ENCODE measurements around the gene ANKAR.

ANKAR gene

GRCh38 chr2:189659734-189660133 lies 14.7 kb upstream of the ANKAR start:
- H3F3A ChIP-seq (ENCODE audit: insufficient read depth, low read length) = no peaks in the 10 kb centered on the region
- H3K27me3 ChIP-seq (ENCODE audit: insufficient read depth, low read length) = no peaks in the 10 kb centered on the region
- H3K79me2 ChIP-seq (ENCODE audit: insufficient read depth, low read length) = peaks cover 27% of the 10 kb centered on the region
- no peaks in the 10 kb centered on the region for H3K9me3 ChIP-seq (ENCODE audit: low read length)
- no peak overlapping the region for H3K9ac ChIP-seq (ENCODE audit: low read length)
- peaks cover 34% of the 10 kb centered on the region for H3K4me1 ChIP-seq (ENCODE audit: insufficient read depth, low read length, severe bottlenecking)
- TF ChIP-seq EZH2 (IDR thresholded peaks at IDR 0.05; ENCODE audit: borderline replicate concordance, low read length) (no peak), CTCF (IDR thresholded peaks at IDR 0.05; ENCODE audit: low read length) (no peak)
- no peak overlapping the region for H3K4me3 ChIP-seq (ENCODE audit: low read depth, low read length, poor library complexity, severe bottlenecking)
- no peaks in the 10 kb centered on the region for H4K20me1 ChIP-seq (ENCODE audit: insufficient read depth, low read length)
- no peak overlapping the region for H2AFZ ChIP-seq (ENCODE audit: low read length)
- H3K9me2 ChIP-seq (ENCODE audit: low read depth, low read length) = no peaks in the 10 kb centered on the region
- H3K4me2 ChIP-seq (ENCODE audit: low read length) = no peak overlapping the region
- peaks cover 11% of the 10 kb centered on the region; the same call in 1 of the 2 replicates for H3K36me3 ChIP-seq (ENCODE audit: insufficient read depth, low read length)
- H3K27ac ChIP-seq (ENCODE audit: low read depth, low read length, poor library complexity, severe bottlenecking) = no peak overlapping the region

GRCh38 chr2:189660803-189661147 lies 13.7 kb upstream of the ANKAR start:
- H3K9me3 ChIP-seq (ENCODE audit: low read length) = no peaks in the 10 kb centered on the region
- no peak overlapping the region for H3K27ac ChIP-seq (ENCODE audit: low read depth, low read length, poor library complexity, severe bottlenecking)
- peaks cover 34% of the 10 kb centered on the region for H3K4me1 ChIP-seq (ENCODE audit: insufficient read depth, low read length, severe bottlenecking)
- no peaks in the 10 kb centered on the region for H3K27me3 ChIP-seq (ENCODE audit: insufficient read depth, low read length)
- H3K4me3 ChIP-seq (ENCODE audit: low read depth, low read length, poor library complexity, severe bottlenecking) = no peak overlapping the region
- H3K9ac ChIP-seq (ENCODE audit: low read length) = no peak overlapping the region
- peaks cover 27% of the 10 kb centered on the region for H3K79me2 ChIP-seq (ENCODE audit: insufficient read depth, low read length)
- no peaks in the 10 kb centered on the region for H3F3A ChIP-seq (ENCODE audit: insufficient read depth, low read length)
- no peak overlapping the region for H3K4me2 ChIP-seq (ENCODE audit: low read length)
- no peak overlapping the region for H2AFZ ChIP-seq (ENCODE audit: low read length)
- TF ChIP-seq CTCF (IDR thresholded peaks at IDR 0.05; ENCODE audit: low read length) (no peak), EZH2 (IDR thresholded peaks at IDR 0.05; ENCODE audit: borderline replicate concordance, low read length) (no peak)
- no peaks in the 10 kb centered on the region for H4K20me1 ChIP-seq (ENCODE audit: insufficient read depth, low read length)
- peaks cover 15% of the 10 kb centered on the region; the same call in 1 of the 2 replicates for H3K36me3 ChIP-seq (ENCODE audit: insufficient read depth, low read length)
- no peaks in the 10 kb centered on the region for H3K9me2 ChIP-seq (ENCODE audit: low read depth, low read length)

GRCh38 chr2:189661148-189661956 lies 13.1 kb upstream of the ANKAR start, which contains the start of gene ASNSD1:
Gene ASNSD1 (plus strand): TSS chr2:189661459. CDS start chr2:189666133, 4,674 bp downstream.
- Histone ChIP-seq H3K4me3 (ENCODE audit: low read depth, low read length, poor library complexity, severe bottlenecking) (peak within 1 kb of the TSS; percentile 91), H3K4me2 (ENCODE audit: low read length) (peak within 1 kb of the TSS; percentile 88), H3K4me1 (ENCODE audit: insufficient read depth, low read length, severe bottlenecking) (peaks cover 34% of the 10 kb centered on the region), H3K79me2 (ENCODE audit: insufficient read depth, low read length) (peaks cover 27% of the 10 kb centered on the region), H3K27ac (ENCODE audit: low read depth, low read length, poor library complexity, severe bottlenecking) (peak within 1 kb of the TSS; percentile 16), H3F3A (ENCODE audit: insufficient read depth, low read length) (no peaks in the 10 kb centered on the region), H3K9me3 (ENCODE audit: low read length) (no peaks in the 10 kb centered on the region), H3K36me3 (ENCODE audit: insufficient read depth, low read length) (peaks cover 21% of the 10 kb centered on the region), H4K20me1 (ENCODE audit: insufficient read depth, low read length) (no peaks in the 10 kb centered on the region), H2AFZ (ENCODE audit: low read length) (peak within 1 kb of the TSS; percentile 38; the same call in 1 of the 2 replicates), H3K9ac (ENCODE audit: low read length) (peak within 1 kb of the TSS; percentile 94), H3K27me3 (ENCODE audit: insufficient read depth, low read length) (no peaks in the 10 kb centered on the region), H3K9me2 (ENCODE audit: low read depth, low read length) (no peaks in the 10 kb centered on the region)
- TF ChIP-seq EZH2 (IDR thresholded peaks at IDR 0.05; ENCODE audit: borderline replicate concordance, low read length) (no peak), CTCF (IDR thresholded peaks at IDR 0.05; ENCODE audit: low read length) (peak; percentile 98)
